Cardiac muscle cell (in vitro differentiated cells and primary cell): Measurements from ENCODE around the gene CLTC. TPM values are rescaled to one million over a fixed set of nuclear protein-coding genes. Genes with fewer than 3 reads are reported as not detected.

ENCODE experiments used
- DNase-seq, 2 donors: peaks; one replicate each; pipeline versions ENCODE4 v3.0.0 to v3.0.0-alpha.2; 2010 to 2017; ENCODE audit warnings: low read depth in 1 of 2, low spot score in 1 of 2
- H3K27ac ChIP-seq: fragments of 200-600 bp; sonication (generic); 2 replicates; pipeline ENCODE4 v1.5.1; 2016
- H3K27me3 ChIP-seq: fragments of 200-600 bp; sonication (generic); 2 replicates; pipeline ENCODE4 v1.6.0; 2016; ENCODE audit warnings: control low read depth
- H3K36me3 ChIP-seq: fragments of 200-600 bp; sonication (generic); 2 replicates; pipeline ENCODE4 v1.5.1; 2016; ENCODE audit warnings: control low read depth
- H3K4me1 ChIP-seq: fragments of 200-600 bp; sonication (generic); 2 replicates; pipeline ENCODE4 v1.8.1; 2017; ENCODE audit warnings: low read depth, mild to moderate bottlenecking, mixed run types
- H3K4me3 ChIP-seq: fragments of 200-600 bp; sonication (generic); 2 replicates; pipeline ENCODE4 v1.5.1; 2016; ENCODE audit warnings: mild to moderate bottlenecking
- H3K9me3 ChIP-seq: fragments of 200-600 bp; sonication (generic); 2 replicates; pipeline ENCODE4 v1.5.1; 2017; ENCODE audit warnings: low read depth, mild to moderate bottlenecking, control low read depth
- CTCF ChIP-seq: IDR thresholded peaks from 2 replicates; pipeline ENCODE4 v1.5.1; 2012; ENCODE audit warnings: low read depth, mild to moderate bottlenecking, low read length
- polyA plus RNA-seq: library from polyadenylated mRNA; unstranded; fragments of >200 nt; fragmentation: Nextera tagmentation; extraction: Ambion mirVana; gene quantifications from 2 replicates; pipeline ENCODE4 v1.2.1, GENCODE V29; 2016
- total RNA-seq: library from RNA; depleted of rRNA; stranded (reverse); fragments of >200 nt; gene quantifications from 2 replicates; pipeline ENCODE4 v1.2.3, GENCODE V29; 2016

The CLTC gene
- total and polyA plus RNA-seq, 2 experiments from 2014 or later: 172 to 275 TPM

- Histone ChIP-seq H3K4me1 (no peaks in the 10 kb centered on the region), H3K4me3 (no peak overlapping the region), H3K27ac (no peak overlapping the region), H3K27me3 (no peaks in the 10 kb centered on the region), H3K36me3 (peaks cover 35% of the 10 kb centered on the region), H3K9me3 (no peaks in the 10 kb centered on the region)
- peak; percentile 30 for TF ChIP-seq CTCF
- DNase-seq: peak in 1 of 2 donors; percentile 19
Measured at GRCh38 chr17:59607817-59608403, 11.8 kb upstream of the CLTC start.

GRCh38 chr17:59611503-59611902 is 8.2 kb upstream of the CLTC start:
- H3K4me1 ChIP-seq: no peaks in the 10 kb centered on the region
- no peak for TF ChIP-seq CTCF
- no peaks in the 10 kb centered on the region for H3K9me3 ChIP-seq
- H3K27ac ChIP-seq: no peak overlapping the region
- H3K4me3 ChIP-seq: no peak overlapping the region
- H3K27me3 ChIP-seq: no peaks in the 10 kb centered on the region
- DNase-seq: no peak
- H3K36me3 ChIP-seq: peaks cover 20% of the 10 kb centered on the region

DNA sequence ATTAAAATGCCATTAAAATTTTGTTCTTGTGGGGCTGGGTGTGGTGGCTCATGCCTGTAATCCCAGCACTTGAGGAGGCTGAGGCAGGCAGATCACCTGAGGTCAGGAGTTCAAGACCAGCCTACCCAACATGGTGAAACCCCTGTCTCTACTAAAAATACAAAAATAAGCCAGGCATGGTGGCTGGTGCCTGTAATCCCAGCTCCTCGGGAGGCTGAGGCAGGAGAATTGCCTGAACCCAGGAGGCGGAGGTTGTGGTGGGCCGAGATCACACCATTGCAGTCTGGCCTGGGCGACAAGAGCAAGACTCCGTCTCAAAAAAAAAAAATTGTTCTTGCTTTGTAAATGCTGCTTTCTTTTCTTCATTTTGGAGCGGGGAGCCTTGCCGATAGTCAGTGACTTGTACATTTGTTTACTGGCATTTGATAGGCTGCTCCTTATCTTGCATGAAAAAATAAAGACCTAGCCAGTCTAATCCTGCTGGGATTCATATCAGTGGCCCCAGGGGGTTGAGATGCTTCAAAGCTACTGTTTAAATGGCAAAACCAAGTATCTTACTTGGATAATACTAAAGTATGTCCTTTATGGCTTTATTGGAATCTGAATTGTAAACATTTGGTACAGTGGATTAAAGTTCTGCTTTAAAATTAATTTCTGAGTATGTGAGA is 3.3 kb upstream of the CLTC start:
- H3K27ac ChIP-seq: no peak overlapping the region
- DNase-seq: no peak
- H3K9me3 ChIP-seq: no peaks in the 10 kb centered on the region
- H3K4me3 ChIP-seq: no peak overlapping the region
- no peak for TF ChIP-seq CTCF
- no peaks in the 10 kb centered on the region for H3K36me3 ChIP-seq
- peaks cover 12% of the 10 kb centered on the region for H3K4me1 ChIP-seq
- no peaks in the 10 kb centered on the region for H3K27me3 ChIP-seq

- no peak for DNase-seq
- H3K4me1 ChIP-seq: peaks cover 20% of the 10 kb centered on the region
Measured at GRCh38 chr17:59617156-59617732, 2.5 kb upstream of the CLTC start.

DNA sequence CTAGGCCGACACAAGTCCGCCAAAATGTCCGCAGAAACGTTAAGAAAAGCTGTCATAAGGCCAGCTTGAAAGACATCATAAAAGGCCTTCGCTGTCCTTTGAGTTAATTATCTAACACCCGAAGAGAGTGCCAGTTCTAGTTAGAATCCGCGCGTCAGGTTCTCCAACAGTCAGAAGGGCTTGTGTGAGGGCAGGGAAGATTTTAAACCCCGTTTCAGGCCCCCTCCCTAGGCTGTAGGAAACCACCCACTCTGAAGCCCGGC is 729 bp upstream of the CLTC start:
- peak overlapping the region; percentile 99 for H3K27ac ChIP-seq
- H3K9me3 ChIP-seq: no peaks in the 10 kb centered on the region
- peak overlapping the region; percentile 89 for H3K4me3 ChIP-seq
- H3K36me3 ChIP-seq: no peaks in the 10 kb centered on the region
- TF ChIP-seq CTCF: no peak
- H3K27me3 ChIP-seq: no peaks in the 10 kb centered on the region
- DNase-seq: no peak
- H3K4me1 ChIP-seq: peaks cover 34% of the 10 kb centered on the region

More at GRCh38 chr17:59617156-59617732, 2.5 kb upstream of the CLTC start:
- Histone ChIP-seq H3K36me3 (no peaks in the 10 kb centered on the region), H3K4me3 (peak overlapping the region; percentile 89), H3K9me3 (no peaks in the 10 kb centered on the region), H3K27ac (peak overlapping the region; percentile 99), H3K27me3 (no peaks in the 10 kb centered on the region)
- TF ChIP-seq CTCF: no peak
